Measurements from ENCODE around the gene TAAR1. TPM values are rescaled to one million over a fixed set of nuclear protein-coding genes. Genes with fewer than 3 reads are reported as not detected.

Gene TAAR1
- total RNA-seq, 4 donors from 2014 or later, result not detected

DNA sequence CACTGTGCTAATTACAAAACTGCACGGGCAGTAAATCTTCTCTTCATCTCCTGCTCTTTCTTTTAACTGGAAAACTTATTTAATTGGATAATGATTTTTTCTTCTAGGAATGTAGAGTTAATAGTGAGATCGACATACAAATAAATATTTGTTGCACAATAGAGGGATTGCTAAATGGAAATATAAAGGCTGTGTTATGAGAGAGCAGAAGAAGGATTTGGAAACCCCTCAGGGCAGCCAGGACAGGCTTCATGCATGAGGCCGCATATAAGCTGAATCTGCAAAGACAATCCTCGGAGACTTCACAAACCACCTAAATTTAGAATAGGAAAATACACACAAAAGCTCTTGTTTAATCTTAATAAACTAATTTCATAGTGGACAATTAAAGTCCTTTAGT, 2.9 kb upstream of the TAAR1 start:
- Histone ChIP-seq H3K4me3 (no peak overlapping the region), H3K36me3 (no peaks in the 10 kb centered on the region), H3K9me3 (no peaks in the 10 kb centered on the region), H3K27me3 (no peaks in the 10 kb centered on the region), H3K4me1 (no peaks in the 10 kb centered on the region), H3K27ac (no peak overlapping the region)
- intact Hi-C loops (cut with DNase I; ENCODE audit: low total_unique reads) (no loop called here), in situ Hi-C loops (cut with MboI; ENCODE audit: low pct_ligation_motif_present in 1 of 4, low pct_unique_long_range_greater_than_20kb in 1 of 4, low sequenced_read_pairs in 3 of 4) (no loop called here)
- no peak for DNase-seq
- WGBS, 2 donors (ENCODE audit: low coverage in 1 of 2), result 68 to 80% methylated on average over 4 of the region's 4 CpGs
- no peak for TF ChIP-seq EP300 (IDR thresholded peaks at IDR 0.05; ENCODE audit: low read depth)
- TF ChIP-seq POLR2AphosphoS5 (IDR thresholded peaks at IDR 0.05), result no peak
- no peak for TF ChIP-seq POLR2A (IDR thresholded peaks at IDR 0.05)
- no peak for TF ChIP-seq CTCF (IDR thresholded peaks at IDR 0.05)

GRCh38 chr6:132651062-132651461, 7.9 kb downstream of the TAAR1 start:
- H3K9me3 ChIP-seq, result no peaks in the 10 kb centered on the region
- no peaks in the 10 kb centered on the region for H3K27me3 ChIP-seq
- H3K27ac ChIP-seq, result no peak overlapping the region
- WGBS, 2 donors (ENCODE audit: low coverage in 1 of 2), result 69 to 97% methylated on average over 3 of the region's 3 CpGs
- H3K36me3 ChIP-seq, result no peaks in the 10 kb centered on the region
- no peak overlapping the region for H3K4me3 ChIP-seq
- TF ChIP-seq POLR2A (IDR thresholded peaks at IDR 0.05) (no peak), EP300 (IDR thresholded peaks at IDR 0.05; ENCODE audit: low read depth) (no peak), CTCF (IDR thresholded peaks at IDR 0.05) (no peak), POLR2AphosphoS5 (IDR thresholded peaks at IDR 0.05) (no peak)
- in situ Hi-C loops (cut with MboI; ENCODE audit: low pct_ligation_motif_present in 1 of 4, low pct_unique_long_range_greater_than_20kb in 1 of 4, low sequenced_read_pairs in 3 of 4) (no loop called here), intact Hi-C loops (cut with DNase I; ENCODE audit: low total_unique reads) (no loop called here)
- no peaks in the 10 kb centered on the region for H3K4me1 ChIP-seq
- no peak for DNase-seq

DNA sequence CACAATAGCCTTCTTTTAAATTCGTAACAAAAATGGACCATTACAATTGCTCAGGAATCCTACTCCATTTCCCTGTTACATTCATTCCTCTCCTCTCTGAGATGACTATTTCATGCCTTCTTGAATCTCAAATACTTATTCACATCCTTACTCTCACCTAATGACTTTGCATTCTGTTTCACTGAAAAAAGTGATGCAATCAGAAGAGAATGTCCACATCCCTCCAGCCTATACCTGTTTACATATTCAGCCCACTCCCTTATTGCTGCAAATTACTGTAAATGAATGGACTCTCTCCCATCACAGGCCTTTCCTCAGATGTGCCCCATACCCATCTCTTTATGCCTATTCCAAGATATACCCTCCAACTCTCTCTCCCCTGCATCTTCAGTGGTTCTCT, 8.6 kb downstream of the TAAR1 start:
- Histone ChIP-seq H3K4me3 (no peak overlapping the region), H3K27me3 (no peaks in the 10 kb centered on the region), H3K4me1 (no peaks in the 10 kb centered on the region), H3K36me3 (no peaks in the 10 kb centered on the region), H3K9me3 (no peaks in the 10 kb centered on the region), H3K27ac (no peak overlapping the region)
- DNase-seq, result no peak
- WGBS, 2 donors (ENCODE audit: low coverage in 1 of 2), result 94 to 100% methylated on average over 1 of the region's 1 CpG
- in situ Hi-C loops (cut with MboI; ENCODE audit: low pct_ligation_motif_present in 1 of 4, low pct_unique_long_range_greater_than_20kb in 1 of 4, low sequenced_read_pairs in 3 of 4), result no loop called here
- TF ChIP-seq POLR2AphosphoS5 (IDR thresholded peaks at IDR 0.05) (no peak), POLR2A (IDR thresholded peaks at IDR 0.05) (no peak), EP300 (IDR thresholded peaks at IDR 0.05; ENCODE audit: low read depth) (no peak), CTCF (IDR thresholded peaks at IDR 0.05) (no peak)
- intact Hi-C loops (cut with DNase I; ENCODE audit: low total_unique reads), result no loop called here

- no peak for DNase-seq
- in situ Hi-C loops (cut with MboI; ENCODE audit: low pct_ligation_motif_present in 1 of 4, low pct_unique_long_range_greater_than_20kb in 1 of 4, low sequenced_read_pairs in 3 of 4) (no loop called here), intact Hi-C loops (cut with DNase I; ENCODE audit: low total_unique reads) (no loop called here)
- no peaks in the 10 kb centered on the region for H3K36me3 ChIP-seq
- 52 to 63% methylated on average over 2 of the region's 2 CpGs for WGBS, 2 donors (ENCODE audit: low coverage in 1 of 2)
- TF ChIP-seq POLR2A (IDR thresholded peaks at IDR 0.05) (no peak), EP300 (IDR thresholded peaks at IDR 0.05; ENCODE audit: low read depth) (no peak), POLR2AphosphoS5 (IDR thresholded peaks at IDR 0.05) (no peak), CTCF (IDR thresholded peaks at IDR 0.05) (no peak)
- no peaks in the 10 kb centered on the region for H3K4me1 ChIP-seq
- H3K27ac ChIP-seq, result no peak overlapping the region
- no peaks in the 10 kb centered on the region for H3K9me3 ChIP-seq
- H3K4me3 ChIP-seq, result no peak overlapping the region
- no peaks in the 10 kb centered on the region for H3K27me3 ChIP-seq
Observed at GRCh38 chr6:132648828-132649227, 10.2 kb downstream of the TAAR1 start.
